CD4-positive, alpha-beta memory T cell (primary cell): ENCODE results near the gene KRTCAP2. TPM values are rescaled to one million over a fixed set of nuclear protein-coding genes. Genes with fewer than 3 reads are reported as not detected.

Experiments
- CTCF ChIA-PET: fragments of 350-600 bp; sonication (Branson Sonifier 250); formaldehyde crosslinking; loops from one replicate; lab custom pipeline; 2021; ENCODE audit warnings: inconsistent platforms; ENCODE audit not compliant: partially characterized antibody; lab: Charles Lee
- POLR2A ChIA-PET: fragments of 350-600 bp; sonication (Branson Sonifier 250); formaldehyde crosslinking; loops from one replicate; lab custom pipeline; 2021; ENCODE audit not compliant: partially characterized antibody; lab: Charles Lee
- DNase-seq, 5 donors: peaks; one replicate each; pipeline versions ENCODE4 v3.0.0 to v3.0.0-alpha.2; 2020 to 2022; ENCODE audit warnings: mixed read lengths in 1 of 5
- H3K27ac ChIP-seq: one replicate; pipeline ENCODE4 v1.7.0; 2013; ENCODE audit warnings: low read depth, low read length
- H3K27me3 ChIP-seq: 2 replicates; pipeline ENCODE4 v1.7.0; 2013; ENCODE audit warnings: mild to moderate bottlenecking, low read length, moderate library complexity; ENCODE audit not compliant: insufficient read depth
- H3K36me3 ChIP-seq: 2 replicates; pipeline ENCODE4 v1.7.0; 2013; ENCODE audit warnings: mild to moderate bottlenecking, low read length, moderate library complexity; ENCODE audit not compliant: insufficient read depth
- H3K4me1 ChIP-seq: 2 replicates; pipeline ENCODE4 v1.7.0; 2013; ENCODE audit warnings: mild to moderate bottlenecking, low read length, moderate library complexity; ENCODE audit not compliant: insufficient read depth
- H3K4me3 ChIP-seq, 2 donors: one replicate each; pipeline ENCODE4 v1.7.0; 2013; ENCODE audit warnings: low read length in 2 of 2, mild to moderate bottlenecking in 1 of 2
- H3K9me3 ChIP-seq, 2 donors: one replicate each; pipeline ENCODE4 v1.7.0; 2013; ENCODE audit warnings: low read length in 2 of 2, control low read depth in 1 of 2; ENCODE audit not compliant: control insufficient read depth in 1 of 2
- H3K27ac Mint-ChIP-seq, 7 donors: one replicate each; pipeline ENCODE4 v1.8.0; 2020 to 2021; ENCODE audit warnings: mixed read lengths in 7 of 7, mild to moderate bottlenecking in 6 of 7, inconsistent platforms in 3 of 7, moderate library complexity in 3 of 7
- H3K27me3 Mint-ChIP-seq, 2 donors: one replicate each; pipeline ENCODE4 v1.8.0; 2020 to 2021; ENCODE audit warnings: mixed read lengths in 2 of 2
- H3K36me3 Mint-ChIP-seq, 2 donors: one replicate each; pipeline ENCODE4 v1.8.0; 2020 to 2021; ENCODE audit warnings: mixed read lengths in 2 of 2, inconsistent platforms in 1 of 2, mild to moderate bottlenecking in 1 of 2
- H3K4me1 Mint-ChIP-seq, 4 donors: one replicate each; pipeline ENCODE4 v1.8.0; 2020 to 2021; ENCODE audit warnings: mixed read lengths in 4 of 4, mild to moderate bottlenecking in 1 of 4
- H3K4me3 Mint-ChIP-seq, 8 donors: one replicate each; pipeline ENCODE4 v1.8.0; 2020 to 2021; ENCODE audit warnings: mixed read lengths in 8 of 8, mild to moderate bottlenecking in 7 of 8, moderate library complexity in 6 of 8, inconsistent platforms in 3 of 8
- H3K9me3 Mint-ChIP-seq, 8 donors: one replicate each; pipeline ENCODE4 v1.8.0; 2020 to 2021; ENCODE audit warnings: mixed read lengths in 8 of 8, mild to moderate bottlenecking in 5 of 8, inconsistent platforms in 3 of 8, moderate library complexity in 1 of 8
- intact Hi-C: fragments of 100-400 bp; cut with micrococcal nuclease; formaldehyde crosslinking; loops from one replicate; pipeline ENCODE4 v1.15.1; 2023
- polyA plus RNA-seq, 2 donors: library from polyadenylated mRNA; unstranded; fragments of 300-500 nt; fragmentation: Illumina TruSeq; gene quantifications; one replicate each; pipeline ENCODE4 v1.2.3, GENCODE V29; 2021
- total RNA-seq, 2 experiments: library from RNA; stranded (reverse); gene quantifications; one replicate each; pipeline ENCODE4 v1.2.3, GENCODE V29; 2021

The KRTCAP2 gene
- total and polyA plus RNA-seq, 4 experiments from 2014 or later, result 173 to 488 (median 325) TPM

DNA sequence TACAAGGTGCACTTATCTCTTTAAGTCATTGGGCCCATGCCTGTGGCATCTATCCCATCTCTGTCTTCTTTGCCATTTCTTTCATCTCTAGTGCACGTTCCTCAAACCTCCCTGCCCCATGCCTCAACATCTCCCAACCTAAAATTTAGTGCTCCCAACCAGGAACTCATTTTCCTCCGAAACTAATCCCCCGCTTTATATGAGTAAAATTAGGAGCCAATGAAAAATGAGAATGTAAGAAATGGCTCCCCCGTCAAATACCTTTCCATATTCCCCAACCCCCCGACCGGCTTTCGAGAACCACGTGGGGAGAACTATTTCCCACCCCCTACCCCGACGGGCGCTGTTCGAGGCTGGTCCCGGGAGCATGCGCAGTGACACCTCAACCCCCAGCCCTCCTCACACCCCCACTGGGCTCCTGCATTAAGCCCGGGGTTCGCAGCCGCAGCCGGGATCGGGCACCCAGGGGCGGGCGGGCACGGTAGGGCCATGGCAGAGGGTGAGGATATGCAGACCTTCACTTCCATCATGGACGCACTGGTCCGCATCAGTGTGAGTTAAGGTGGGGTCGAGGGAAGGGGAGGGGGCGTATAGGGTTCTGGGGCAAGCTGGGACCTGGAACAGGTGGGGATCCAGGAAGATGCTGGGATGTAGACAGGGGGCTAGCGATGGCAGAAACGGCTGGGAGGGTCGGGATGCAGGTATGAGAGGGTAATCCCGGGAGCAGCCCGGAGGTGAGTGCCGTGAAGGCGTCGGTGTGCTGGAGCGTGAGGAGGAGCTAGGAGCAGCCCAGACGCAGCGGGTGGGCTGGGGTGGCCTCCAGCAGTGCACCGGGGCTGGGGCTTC, 597 bp upstream of the KRTCAP2 start, which contains the start of gene TRIM46:
Gene TRIM46 (plus strand): TSS at position 372 of the 846 bp plus-strand sequence. CDS start 118 bp downstream, at position 490.
- H3K27ac Mint-ChIP-seq, result peak within 1 kb of the TSS; percentile 97 to 100 (median 99)
- H3K9me3 Mint-ChIP-seq, result no peaks in the 10 kb centered on the region
- intact Hi-C loops, result loop anchor here (1.0 to 10.0 kb wide), 5 partner anchors 34 to 151 kb away; partner anchors contain the start of genes MTX1, RUSC1, SLC50A1 and THBS3
- Histone ChIP-seq H3K9me3 (no peaks in the 10 kb centered on the region), H3K27me3 (no peaks in the 10 kb centered on the region), H3K4me1 (peaks cover 50% of the 10 kb centered on the region), H3K27ac (peak within 1 kb of the TSS; percentile 87), H3K36me3 (peaks cover 27% of the 10 kb centered on the region), H3K4me3 (peak within 1 kb of the TSS; percentile 83 to 93)
- peak within 1 kb of the TSS; percentile 96 to 100 (median 99) for H3K4me3 Mint-ChIP-seq
- peaks cover 31 to 62% (median 45%) of the 10 kb centered on the region in 4 donors for H3K4me1 Mint-ChIP-seq
- POLR2A ChIA-PET, result interaction anchor here (0.7 to 4.6 kb wide), 29 partner anchors 20 to 710 kb away, joined by 3 to 48 read pairs (median 5); partner anchors contain the start of genes ADAM15, DPM3, EFNA4 and LENEP
- H3K36me3 Mint-ChIP-seq, result peaks cover 23 to 40% of the 10 kb centered on the region in 2 donors
- H3K27me3 Mint-ChIP-seq, result no peaks in the 10 kb centered on the region
- CTCF ChIA-PET, result interaction anchor here (0.7 to 12.5 kb wide), 34 partner anchors 12 to 839 kb away, joined by 3 to 229 read pairs (median 6); partner anchors contain the start of genes DPM3, MTX1, SCAMP3 and SLC50A1
- DNase-seq, result peak in 4 of 5 donors; percentile 54 to 72 (median 56)

DNA sequence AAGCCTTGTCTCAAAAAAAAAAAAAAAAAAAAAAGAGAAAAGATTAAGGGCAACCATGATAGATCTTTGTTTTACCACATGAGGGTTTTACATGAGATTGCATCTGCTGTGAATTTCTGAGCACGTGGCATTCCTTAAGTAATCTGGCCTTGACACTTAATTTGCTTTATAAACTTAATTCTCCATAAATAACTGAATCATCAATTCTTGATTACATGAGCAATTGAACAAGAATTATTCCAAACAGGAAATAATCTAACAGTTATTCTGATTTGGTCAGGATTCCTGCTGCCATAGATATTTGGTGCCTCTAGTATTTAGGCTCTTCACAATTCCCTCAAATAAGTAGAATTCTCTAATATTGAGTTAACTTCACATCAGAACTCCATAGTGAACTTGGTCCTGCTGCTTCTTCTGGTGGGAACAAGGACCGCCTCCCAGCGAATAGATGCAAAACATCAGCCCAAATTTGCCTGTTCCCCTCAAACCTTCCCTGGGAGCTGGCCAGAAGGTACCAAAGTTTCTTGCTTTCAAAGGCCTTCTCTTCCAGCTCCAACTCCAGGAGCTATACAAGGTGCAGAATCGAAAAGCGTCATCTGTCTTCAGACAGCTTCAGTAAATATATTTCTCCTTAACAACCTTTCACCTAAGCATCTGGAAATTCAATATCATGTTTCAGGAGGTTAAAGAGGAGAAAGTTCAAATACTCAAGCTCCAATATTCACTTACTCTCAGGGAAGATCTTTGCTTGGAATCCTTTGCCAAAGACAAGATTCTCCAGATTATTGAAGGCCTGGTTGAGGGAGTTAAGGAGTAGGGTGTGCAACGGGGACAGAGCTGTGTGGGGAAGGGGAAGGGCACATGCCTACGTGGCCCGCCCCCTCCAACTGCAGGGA, 1.0 kb downstream of the KRTCAP2 start:
- H3K36me3 Mint-ChIP-seq, result peaks cover 15 to 39% of the 10 kb centered on the region in 2 donors
- no peak for DNase-seq
- POLR2A ChIA-PET, result interaction anchor here (1.0 to 4.6 kb wide), 15 partner anchors 22 to 235 kb away, joined by 3 to 35 read pairs (median 7); partner anchors contain the start of genes ADAM15, EFNA4, MTX1 and PMVK
- H3K27me3 Mint-ChIP-seq, result no peaks in the 10 kb centered on the region
- H3K9me3 ChIP-seq, result no peaks in the 10 kb centered on the region
- H3K27ac Mint-ChIP-seq, result peak overlapping the region; percentile 97 to 100 (median 99)
- intact Hi-C loops, result loop anchor here (2.0 to 10.0 kb wide), 4 partner anchors 35 to 153 kb away; partner anchors contain the start of genes MTX1, RUSC1 and THBS3
- CTCF ChIA-PET, result interaction anchor here (0.8 to 12.5 kb wide), 27 partner anchors 9 to 679 kb away, joined by 3 to 229 read pairs (median 7); partner anchors contain the start of genes ADAM15, MTX1, PBXIP1 and SLC50A1
- peaks cover 37 to 68% (median 54%) of the 10 kb centered on the region in 4 donors for H3K4me1 Mint-ChIP-seq
- H3K4me3 ChIP-seq, result peak overlapping the region; percentile 83 to 93
- peaks cover 0 to 2% (median 0%) of the 10 kb centered on the region in 8 donors for H3K9me3 Mint-ChIP-seq
- H3K27me3 ChIP-seq, result no peaks in the 10 kb centered on the region
- peak overlapping the region; percentile 87 for H3K27ac ChIP-seq
- peak overlapping the region; percentile 96 to 100 (median 99) for H3K4me3 Mint-ChIP-seq
- peaks cover 57% of the 10 kb centered on the region for H3K4me1 ChIP-seq
- peaks cover 21% of the 10 kb centered on the region for H3K36me3 ChIP-seq

DNA sequence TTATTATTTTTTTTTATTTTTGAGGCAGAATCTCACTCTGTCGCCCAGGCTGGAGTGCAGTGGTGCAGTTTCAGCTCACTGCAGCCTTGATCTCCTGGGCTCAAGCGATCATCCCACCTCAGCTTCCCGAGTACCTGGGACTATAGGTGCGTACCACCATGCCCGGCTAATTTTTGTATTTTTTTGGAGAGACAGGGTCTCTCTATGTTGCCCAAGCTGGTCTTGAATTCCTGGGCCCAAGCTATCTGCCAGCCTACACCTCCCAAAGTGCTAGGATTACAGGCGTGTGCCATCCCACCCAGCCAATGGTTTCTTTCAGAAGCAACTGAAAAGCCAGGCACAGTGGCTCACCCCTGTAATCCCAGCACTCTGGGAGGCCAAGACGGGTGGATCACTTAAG, 2.3 kb downstream of the KRTCAP2 start:
- Histone ChIP-seq H3K36me3 (peaks cover 18% of the 10 kb centered on the region), H3K4me3 (no peak overlapping the region), H3K27ac (no peak overlapping the region), H3K4me1 (peaks cover 46% of the 10 kb centered on the region), H3K27me3 (no peaks in the 10 kb centered on the region), H3K9me3 (no peaks in the 10 kb centered on the region)
- peaks cover 15 to 31% of the 10 kb centered on the region in 2 donors for H3K36me3 Mint-ChIP-seq
- peaks cover 31 to 60% (median 45%) of the 10 kb centered on the region in 4 donors for H3K4me1 Mint-ChIP-seq
- no peaks in the 10 kb centered on the region for H3K27me3 Mint-ChIP-seq
- H3K9me3 Mint-ChIP-seq, result peaks cover 0 to 2% (median 0%) of the 10 kb centered on the region in 8 donors
- peak overlapping the region in 2 of 7 donors; percentile 13 to 36 for H3K27ac Mint-ChIP-seq
- intact Hi-C loops, result loop anchor here (5.0 to 10.0 kb wide), 3 partner anchors 36 to 154 kb away; partner anchors contain the start of genes MTX1, RUSC1 and THBS3
- ChIA-PET CTCF (interaction anchor here (1.2 to 12.5 kb wide), 3 partner anchors 22 to 86 kb away, joined by 4 to 229 read pairs (median 145); no protein-coding TSS in a partner anchor), POLR2A (interaction anchor here (1.0 to 1.1 kb wide), 2 partner anchors 35 to 120 kb away, joined by 3 to 4 read pairs; partner anchors contain the start of genes ADAM15 and SLC50A1)
- no peak for DNase-seq
- H3K4me3 Mint-ChIP-seq, result no peak overlapping the region

DNA sequence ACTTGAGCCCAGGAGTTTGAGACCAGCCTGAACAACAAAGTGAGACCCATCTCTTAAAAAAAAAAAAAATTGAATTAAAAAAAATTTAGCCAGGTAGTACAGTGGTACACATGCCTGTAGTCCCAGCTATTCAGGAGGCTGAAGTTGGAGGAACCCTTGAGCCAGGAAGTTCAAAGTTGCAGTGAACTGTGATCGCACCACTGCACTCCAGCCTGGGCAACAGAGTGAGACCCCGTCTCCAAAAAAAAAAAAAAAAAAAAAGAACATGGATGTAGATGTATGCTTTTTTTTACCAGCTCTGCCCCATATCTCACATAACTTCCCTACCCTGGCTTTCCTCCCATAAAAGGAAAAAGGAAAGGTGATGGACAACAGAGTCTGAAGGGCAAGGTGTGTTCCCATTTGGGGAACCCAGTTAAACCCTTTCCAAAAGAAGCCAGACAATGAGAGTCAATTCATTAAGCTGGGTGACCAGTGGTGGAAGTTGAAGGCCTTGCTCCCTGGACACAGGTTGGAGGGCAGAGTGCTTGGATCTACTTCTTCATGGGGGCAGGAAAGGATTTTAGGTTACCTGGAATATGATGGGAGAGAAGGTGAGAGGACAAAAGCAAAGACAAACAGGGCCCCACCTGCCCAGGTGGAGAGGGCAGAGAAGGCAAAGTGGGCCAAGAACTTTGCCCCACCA, 2.9 kb downstream of the KRTCAP2 start:
- no peaks in the 10 kb centered on the region for H3K27me3 Mint-ChIP-seq
- Histone ChIP-seq H3K27me3 (no peaks in the 10 kb centered on the region), H3K9me3 (no peaks in the 10 kb centered on the region), H3K4me3 (no peak overlapping the region), H3K27ac (no peak overlapping the region), H3K36me3 (peaks cover 18% of the 10 kb centered on the region), H3K4me1 (peaks cover 40% of the 10 kb centered on the region)
- H3K4me3 Mint-ChIP-seq, result peak overlapping the region in 5 of 8 donors; percentile 9 to 54 (median 36)
- no peak for DNase-seq
- H3K4me1 Mint-ChIP-seq, result peaks cover 31 to 55% (median 44%) of the 10 kb centered on the region in 4 donors
- intact Hi-C loops, result loop anchor here (5.0 to 10.0 kb wide), 3 partner anchors 37 to 155 kb away; partner anchors contain the start of genes MTX1, RUSC1 and THBS3
- H3K27ac Mint-ChIP-seq, result peak overlapping the region in 3 of 7 donors; percentile 13 to 74 (median 70)
- H3K9me3 Mint-ChIP-seq, result peaks cover 0 to 2% (median 0%) of the 10 kb centered on the region in 8 donors
- ChIA-PET CTCF (interaction anchor here (1.1 to 12.5 kb wide), 4 partner anchors 23 to 85 kb away, joined by 3 to 229 read pairs (median 74); no protein-coding TSS in a partner anchor), POLR2A (interaction anchor here (1.0 to 1.1 kb wide), 2 partner anchors 34 to 119 kb away, joined by 3 to 4 read pairs; partner anchors contain the start of genes ADAM15 and SLC50A1)
- peaks cover 15 to 31% of the 10 kb centered on the region in 2 donors for H3K36me3 Mint-ChIP-seq

DNA sequence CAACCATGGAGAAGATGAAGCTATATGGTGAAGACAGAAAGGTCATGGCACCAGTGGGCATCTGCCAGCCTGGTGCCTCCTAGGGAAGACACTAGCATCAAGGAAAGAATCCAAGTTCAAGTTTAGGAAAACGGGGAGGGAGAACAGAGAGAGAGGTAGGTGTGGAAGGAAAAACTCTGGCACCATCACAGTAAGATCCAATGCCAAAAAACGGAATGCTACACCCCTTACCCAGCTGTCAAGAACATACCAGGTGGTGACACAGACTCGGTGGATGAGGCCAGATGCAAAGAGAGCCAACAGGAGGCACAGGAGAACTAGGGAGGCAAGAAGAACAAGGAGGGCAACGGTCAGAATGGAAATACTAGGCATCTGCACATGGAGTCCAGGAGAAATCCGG, 3.6 kb downstream of the KRTCAP2 start:
- Histone ChIP-seq H3K4me1 (peaks cover 33% of the 10 kb centered on the region), H3K36me3 (peaks cover 18% of the 10 kb centered on the region), H3K9me3 (no peaks in the 10 kb centered on the region), H3K27ac (no peak overlapping the region), H3K4me3 (no peak overlapping the region), H3K27me3 (no peaks in the 10 kb centered on the region)
- ChIA-PET CTCF (interaction anchor here (1.1 to 12.5 kb wide), 8 partner anchors 14 to 84 kb away, joined by 3 to 229 read pairs (median 6); no protein-coding TSS in a partner anchor), POLR2A (interaction anchor here (0.9 to 1.3 kb wide), 3 partner anchors 34 to 105 kb away, joined by 3 to 4 read pairs (median 3); no protein-coding TSS in a partner anchor)
- intact Hi-C loops, result no loop called here
- peaks cover 0 to 2% (median 0%) of the 10 kb centered on the region in 8 donors for H3K9me3 Mint-ChIP-seq
- peaks cover 15 to 31% of the 10 kb centered on the region in 2 donors for H3K36me3 Mint-ChIP-seq
- no peak for DNase-seq
- peaks cover 25 to 48% (median 39%) of the 10 kb centered on the region in 4 donors for H3K4me1 Mint-ChIP-seq
- peak overlapping the region in 4 of 7 donors; percentile 3 to 83 (median 60) for H3K27ac Mint-ChIP-seq
- H3K4me3 Mint-ChIP-seq, result peak overlapping the region in 1 of 8 donors; percentile 49
- H3K27me3 Mint-ChIP-seq, result no peaks in the 10 kb centered on the region
